Panc1 (cell line): ENCODE data around the gene AGAP1. TPM values are rescaled to one million over a fixed set of nuclear protein-coding genes. Genes with fewer than 3 reads are reported as not detected.

ENCODE experiments used
- ATAC-seq: fragments of 200-7000 bp; cut with Tn5 transposase; 2 replicates; pipeline ENCODE4 v1.9.1; 2020; ENCODE audit warnings: mild to moderate bottlenecking, moderate library complexity
- BruUV-seq: library from RNA; stranded (reverse); fragments of 400-500 nt; replicated peaks from 2 replicates; lab custom pipeline; 2021; lab: Mats Ljungman, UMichigan
- CTCF ChIA-PET: fragments of 300-600 bp; sonication (Branson Sonifier 250); formaldehyde crosslinking; loops from one replicate; lab custom pipeline; 2022; ENCODE audit warnings: antibody characterized with exemption; lab: Charles Lee
- POLR2A ChIA-PET: fragments of 300-600 bp; sonication (Branson Sonifier 250); formaldehyde crosslinking; loops from one replicate; lab custom pipeline; 2022; ENCODE audit warnings: antibody characterized with exemption; lab: Charles Lee
- DNase-seq: peaks from one replicate; pipeline ENCODE4 v3.0.0-alpha.2; 2010; ENCODE audit warnings: low read depth, low spot score
- H3K27ac ChIP-seq: 2 replicates; pipeline ENCODE4 v1.5.1; 2011; ENCODE audit warnings: mild to moderate bottlenecking, low read length, inconsistent platforms
- H3K27me3 ChIP-seq: fragments of 200-500 bp; sonication (Bioruptor generic); 2 replicates; pipeline ENCODE4 v1.6.0; 2014; ENCODE audit warnings: low read length, inconsistent platforms; ENCODE audit not compliant: control insufficient read depth, insufficient read depth
- H3K36me3 ChIP-seq: fragments of 200-500 bp; sonication (Bioruptor generic); 2 replicates; pipeline ENCODE4 v1.5.1; 2014; ENCODE audit warnings: inconsistent platforms, mild to moderate bottlenecking, low read length, moderate library complexity; ENCODE audit not compliant: control insufficient read depth, insufficient read depth
- H3K4me1 ChIP-seq: 2 replicates; pipeline ENCODE4 v1.5.1; 2011; ENCODE audit warnings: inconsistent platforms, mild to moderate bottlenecking, low read length, moderate library complexity; ENCODE audit not compliant: control insufficient read depth, insufficient read depth
- H3K4me3 ChIP-seq, 2 experiments: 2 replicates each; pipeline ENCODE4 v1.5.1; 2011 to 2012; ENCODE audit warnings: low read depth in 2 of 2, low read length in 2 of 2, mild to moderate bottlenecking in 2 of 2, inconsistent platforms in 1 of 2, moderate library complexity in 1 of 2
- H3K9me3 ChIP-seq: fragments of 200-500 bp; sonication (Bioruptor generic); 2 replicates; pipeline ENCODE4 v1.5.1; 2014; ENCODE audit warnings: low read depth, mild to moderate bottlenecking, inconsistent platforms, low read length, moderate library complexity; ENCODE audit not compliant: control insufficient read depth, insufficient read depth
- POLR2AphosphoS5 ChIP-seq: IDR thresholded peaks from 2 replicates; pipeline ENCODE4 v1.6.1; 2012; ENCODE audit warnings: mild to moderate bottlenecking, low read depth, low read length, moderate library complexity
- SIN3A ChIP-seq: IDR thresholded peaks from 2 replicates; pipeline ENCODE4 v1.6.1; 2012; ENCODE audit warnings: low read depth, mild to moderate bottlenecking, low read length, moderate library complexity, borderline replicate concordance; ENCODE audit not compliant: insufficient read depth
- TCF7L2 ChIP-seq: IDR thresholded peaks from 2 replicates; pipeline ENCODE4 v1.6.1; 2011; ENCODE audit warnings: mild to moderate bottlenecking, low read depth, low read length, inconsistent platforms
- in situ Hi-C: cut with HindIII; loops from 2 replicates; pipeline ENCODE4 v1.10.0; 2016; ENCODE audit warnings: low sequenced_read_pairs, low pct_unique_long_range_greater_than_20kb
- intact Hi-C: fragments of 100-400 bp; cut with micrococcal nuclease; formaldehyde crosslinking; loops from one replicate; pipeline ENCODE4 v1.10.0; 2022; ENCODE audit not compliant: unreplicated experiment
- total RNA-seq: library from RNA; stranded (reverse); gene quantifications from one replicate; pipeline ENCODE4 v1.2.1, GENCODE V29; 2021; ENCODE audit not compliant: unreplicated experiment
- TF ChIP-seq, protein P1 (sequence below), 2 experiments: IDR thresholded peaks; 2 replicates each; pipeline ENCODE4 v1.6.1; 2011 to 2012; ENCODE audit warnings: low read depth in 2 of 2, control low read depth in 1 of 2, low read length in 1 of 2, mild to moderate bottlenecking in 1 of 2, moderate library complexity in 1 of 2; ENCODE audit not compliant: insufficient read depth in 1 of 2
- TF ChIP-seq, protein P2 (sequence below): fragments of 450-650 bp; IDR thresholded peaks from 2 replicates; pipeline ENCODE4 v1.5.1; 2017; ENCODE audit warnings: mild to moderate bottlenecking

The AGAP1 gene
- total RNA-seq, 1 experiment from 2014 or later, result 38.9 TPM

DNA sequence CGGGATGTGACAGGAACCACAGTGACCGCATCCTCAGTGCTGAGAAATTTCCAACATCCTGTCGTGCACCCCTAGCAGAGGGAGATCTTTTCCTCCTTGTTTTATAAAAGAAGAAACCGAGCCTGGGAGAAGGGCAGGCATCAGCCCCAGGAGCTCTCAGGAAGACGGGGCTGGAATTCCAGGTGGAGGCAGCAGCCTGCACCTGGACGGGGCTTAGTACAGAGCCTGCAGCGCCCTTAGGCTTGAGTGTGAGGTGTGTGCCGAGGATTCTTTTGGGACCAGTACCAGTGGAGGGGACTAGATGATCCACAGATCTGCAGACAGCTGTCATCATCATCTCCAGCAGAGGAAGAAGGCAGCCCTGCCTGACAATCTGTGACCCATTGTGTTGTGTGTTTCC, 525.6 kb downstream of the AGAP1 start:
- POLR2A ChIA-PET, result no interaction called here
- Histone ChIP-seq H3K9me3 (no peaks in the 10 kb centered on the region), H3K4me1 (no peaks in the 10 kb centered on the region), H3K27ac (no peak overlapping the region), H3K4me3 (no peak overlapping the region), H3K27me3 (no peaks in the 10 kb centered on the region), H3K36me3 (no peaks in the 10 kb centered on the region)
- ATAC-seq (no peak), DNase-seq (no peak)
- TF ChIP-seq TCF7L2, result no peak
- no peak for TF ChIP-seq SIN3A
- TF ChIP-seq, protein P1, sequence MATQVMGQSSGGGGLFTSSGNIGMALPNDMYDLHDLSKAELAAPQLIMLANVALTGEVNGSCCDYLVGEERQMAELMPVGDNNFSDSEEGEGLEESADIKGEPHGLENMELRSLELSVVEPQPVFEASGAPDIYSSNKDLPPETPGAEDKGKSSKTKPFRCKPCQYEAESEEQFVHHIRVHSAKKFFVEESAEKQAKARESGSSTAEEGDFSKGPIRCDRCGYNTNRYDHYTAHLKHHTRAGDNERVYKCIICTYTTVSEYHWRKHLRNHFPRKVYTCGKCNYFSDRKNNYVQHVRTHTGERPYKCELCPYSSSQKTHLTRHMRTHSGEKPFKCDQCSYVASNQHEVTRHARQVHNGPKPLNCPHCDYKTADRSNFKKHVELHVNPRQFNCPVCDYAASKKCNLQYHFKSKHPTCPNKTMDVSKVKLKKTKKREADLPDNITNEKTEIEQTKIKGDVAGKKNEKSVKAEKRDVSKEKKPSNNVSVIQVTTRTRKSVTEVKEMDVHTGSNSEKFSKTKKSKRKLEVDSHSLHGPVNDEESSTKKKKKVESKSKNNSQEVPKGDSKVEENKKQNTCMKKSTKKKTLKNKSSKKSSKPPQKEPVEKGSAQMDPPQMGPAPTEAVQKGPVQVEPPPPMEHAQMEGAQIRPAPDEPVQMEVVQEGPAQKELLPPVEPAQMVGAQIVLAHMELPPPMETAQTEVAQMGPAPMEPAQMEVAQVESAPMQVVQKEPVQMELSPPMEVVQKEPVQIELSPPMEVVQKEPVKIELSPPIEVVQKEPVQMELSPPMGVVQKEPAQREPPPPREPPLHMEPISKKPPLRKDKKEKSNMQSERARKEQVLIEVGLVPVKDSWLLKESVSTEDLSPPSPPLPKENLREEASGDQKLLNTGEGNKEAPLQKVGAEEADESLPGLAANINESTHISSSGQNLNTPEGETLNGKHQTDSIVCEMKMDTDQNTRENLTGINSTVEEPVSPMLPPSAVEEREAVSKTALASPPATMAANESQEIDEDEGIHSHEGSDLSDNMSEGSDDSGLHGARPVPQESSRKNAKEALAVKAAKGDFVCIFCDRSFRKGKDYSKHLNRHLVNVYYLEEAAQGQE (IDR thresholded peaks at IDR 0.05; ENCODE audit: insufficient read depth in 1 of 2, low read depth in 2 of 2, low read length in 1 of 2), result no peak
- no peak for TF ChIP-seq POLR2AphosphoS5
- TF ChIP-seq, protein P2, sequence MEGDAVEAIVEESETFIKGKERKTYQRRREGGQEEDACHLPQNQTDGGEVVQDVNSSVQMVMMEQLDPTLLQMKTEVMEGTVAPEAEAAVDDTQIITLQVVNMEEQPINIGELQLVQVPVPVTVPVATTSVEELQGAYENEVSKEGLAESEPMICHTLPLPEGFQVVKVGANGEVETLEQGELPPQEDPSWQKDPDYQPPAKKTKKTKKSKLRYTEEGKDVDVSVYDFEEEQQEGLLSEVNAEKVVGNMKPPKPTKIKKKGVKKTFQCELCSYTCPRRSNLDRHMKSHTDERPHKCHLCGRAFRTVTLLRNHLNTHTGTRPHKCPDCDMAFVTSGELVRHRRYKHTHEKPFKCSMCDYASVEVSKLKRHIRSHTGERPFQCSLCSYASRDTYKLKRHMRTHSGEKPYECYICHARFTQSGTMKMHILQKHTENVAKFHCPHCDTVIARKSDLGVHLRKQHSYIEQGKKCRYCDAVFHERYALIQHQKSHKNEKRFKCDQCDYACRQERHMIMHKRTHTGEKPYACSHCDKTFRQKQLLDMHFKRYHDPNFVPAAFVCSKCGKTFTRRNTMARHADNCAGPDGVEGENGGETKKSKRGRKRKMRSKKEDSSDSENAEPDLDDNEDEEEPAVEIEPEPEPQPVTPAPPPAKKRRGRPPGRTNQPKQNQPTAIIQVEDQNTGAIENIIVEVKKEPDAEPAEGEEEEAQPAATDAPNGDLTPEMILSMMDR, result no peak
- intact Hi-C loops, result no loop called here
- in situ Hi-C loops, result no loop called here
- no TSS peak for BruUV-seq
- CTCF ChIA-PET, result no interaction called here

DNA sequence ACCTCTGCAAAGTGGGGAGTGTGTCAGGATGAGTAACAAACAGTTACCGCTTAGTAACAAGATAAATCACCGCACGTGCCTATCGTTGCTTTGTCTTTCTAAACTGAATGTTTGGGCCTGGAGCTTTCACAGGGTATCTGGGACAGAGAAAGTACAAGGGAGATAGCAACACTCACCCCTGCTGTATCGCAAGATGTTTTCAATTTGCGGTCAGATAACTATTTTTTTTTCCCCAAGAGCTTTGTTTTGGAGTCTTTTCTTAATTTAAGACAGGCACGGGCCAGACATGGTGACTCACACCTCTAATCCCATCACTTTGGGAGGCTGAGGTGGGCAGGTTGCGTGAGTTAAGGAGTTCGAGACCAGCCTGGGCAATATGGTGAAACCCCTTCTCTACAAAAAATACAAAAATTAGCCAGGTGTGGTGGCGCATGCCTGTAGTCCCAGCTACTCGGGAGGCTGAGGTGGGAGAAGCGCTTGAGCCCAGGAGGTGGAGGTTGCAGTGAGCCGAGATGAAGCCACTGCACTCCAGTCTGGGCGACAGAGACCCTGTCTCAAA, 527.7 kb downstream of the AGAP1 start:
- Histone ChIP-seq H3K36me3 (no peaks in the 10 kb centered on the region), H3K4me3 (no peak overlapping the region), H3K27ac (no peak overlapping the region), H3K4me1 (no peaks in the 10 kb centered on the region), H3K27me3 (no peaks in the 10 kb centered on the region), H3K9me3 (no peaks in the 10 kb centered on the region)
- CTCF ChIA-PET, result interaction anchor here (0.6 to 0.7 kb wide), 2 partner anchors 16 to 156 kb away, joined by 3 to 20 read pairs; no protein-coding TSS in a partner anchor
- intact Hi-C loops (no loop called here), in situ Hi-C loops (no loop called here)
- ATAC-seq, result no peak
- no TSS peak for BruUV-seq
- TF ChIP-seq, protein P2, result no peak
- TF ChIP-seq TCF7L2 (no peak), SIN3A (no peak), POLR2AphosphoS5 (no peak)
- TF ChIP-seq, protein P1 (IDR thresholded peaks at IDR 0.05; ENCODE audit: insufficient read depth in 1 of 2, low read depth in 2 of 2, low read length in 1 of 2), result no peak
- no peak for DNase-seq
- POLR2A ChIA-PET, result no interaction called here
